SK-N-MC (cell line): Measurements from ENCODE around the gene RTN3.

Experiments used
- EZH2 ChIP-seq: fragments of 200-600 bp; sonication (generic); IDR thresholded peaks from one replicate; pipeline ENCODE4 v1.6.1; 2017; ENCODE audit warnings: antibody characterized with exemption
- POLR2AphosphoS5 ChIP-seq: IDR thresholded peaks from 2 replicates; pipeline ENCODE4 v1.6.1; 2012; ENCODE audit warnings: mild to moderate bottlenecking, low read depth, low read length, borderline replicate concordance

- no peak for TF ChIP-seq EZH2
- no peak for TF ChIP-seq POLR2AphosphoS5
Observed at GRCh38 chr11:63785823-63786222, 104.5 kb downstream of the RTN3 start.
